ENCODE results near the gene RGS6. TPM values are rescaled to one million over a fixed set of nuclear protein-coding genes. Genes with fewer than 3 reads are reported as not detected.

The RGS6 gene
- total and polyA plus RNA-seq, 8 donors: 0.06 to 0.47 (median 0.20) TPM; not detected in 1

DNA sequence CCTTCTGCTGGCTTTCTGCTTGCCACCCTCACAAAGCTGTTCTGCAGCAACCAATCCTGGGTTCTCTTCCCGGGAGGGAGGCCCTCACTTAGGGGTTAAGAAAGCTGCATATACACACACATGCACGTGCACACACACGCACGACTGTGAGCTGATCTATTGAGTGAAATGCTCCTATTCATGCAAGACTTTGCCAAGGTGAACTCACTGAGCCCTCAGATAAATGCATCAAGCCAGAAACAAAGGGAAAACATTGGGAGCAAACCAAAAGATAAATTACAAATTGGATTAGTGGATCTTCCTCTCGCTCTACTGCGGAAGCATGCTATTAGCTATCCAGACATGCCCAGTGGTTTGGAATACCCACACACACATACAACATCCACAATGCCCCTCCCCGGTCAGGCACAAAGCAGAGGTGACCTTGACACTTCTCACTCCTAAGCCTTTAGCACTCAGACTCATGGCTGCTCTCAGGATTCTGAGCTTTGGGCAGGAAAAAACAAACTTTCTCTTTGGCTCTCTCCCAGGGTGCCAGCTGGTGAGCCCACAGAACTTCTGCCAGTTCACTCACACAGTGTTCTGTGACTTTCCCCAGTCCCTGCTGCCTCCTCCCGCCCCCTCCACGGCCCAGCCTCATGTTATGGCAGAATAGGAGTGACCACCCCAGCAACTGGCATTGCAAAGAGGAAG lies 641.6 kb downstream of the RGS6 start:
- H3K36me3 ChIP-seq: no peaks in the 10 kb centered on the region
- H3K27me3 ChIP-seq: no peaks in the 10 kb centered on the region
- WGBS, 2 donors: 26 to 35% methylated on average over 9 of the region's 9 CpGs
- peak in 4 of 6 donors; percentile 58 to 80 (median 69) for DNase-seq
- peak overlapping the region in 3 of 4 donors; percentile 8 to 29 (median 25) for H3K27ac ChIP-seq
- FAIRE-seq: no peak
- intact Hi-C loops (cut with DNase I): no loop called here
- TF ChIP-seq CTCF (IDR thresholded peaks at IDR 0.05): no peak
- ATAC-seq: peak; percentile 84 to 93 (median 90)
- peaks cover 5 to 17% (median 10%) of the 10 kb centered on the region in 3 donors for H3K4me1 ChIP-seq
- H3K4me3 ChIP-seq: no peak overlapping the region
- no peaks in the 10 kb centered on the region for H3K9me3 ChIP-seq

DNA sequence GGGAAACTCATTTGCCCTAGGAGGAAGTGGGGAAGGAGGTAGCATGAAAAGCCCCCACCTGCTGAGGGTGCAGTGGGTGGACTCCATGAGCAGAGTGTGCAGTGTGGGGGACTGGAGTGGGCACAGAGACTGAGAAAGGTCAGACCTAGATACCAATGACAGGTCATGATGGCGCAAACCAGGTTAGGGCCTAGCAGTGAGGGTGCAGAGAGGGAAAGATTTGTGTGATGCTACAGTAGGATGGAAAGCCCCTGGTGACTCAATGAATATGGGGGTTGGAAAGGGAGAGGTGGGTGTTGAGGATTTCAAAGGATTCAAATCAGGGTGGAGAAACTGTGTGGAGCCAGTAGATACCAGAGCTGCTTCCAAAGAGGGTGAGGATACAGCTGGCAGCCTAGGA lies 642.5 kb downstream of the RGS6 start:
- no peak for TF ChIP-seq CTCF (IDR thresholded peaks at IDR 0.05)
- Histone ChIP-seq H3K4me1 (peaks cover 5 to 17% (median 10%) of the 10 kb centered on the region in 3 donors), H3K27me3 (no peaks in the 10 kb centered on the region), H3K9me3 (no peaks in the 10 kb centered on the region), H3K27ac (no peak overlapping the region), H3K36me3 (no peaks in the 10 kb centered on the region), H3K4me3 (no peak overlapping the region)
- no peak for ATAC-seq
- WGBS, 2 donors: 96 to 100% methylated on average over 1 of the region's 1 CpG
- DNase-seq: no peak
- intact Hi-C loops (cut with DNase I): no loop called here
- FAIRE-seq: no peak

GRCh38 chr14:72576258-72576657 lies 644.0 kb downstream of the RGS6 start:
- Histone ChIP-seq H3K27ac (no peak overlapping the region), H3K4me3 (no peak overlapping the region), H3K9me3 (no peaks in the 10 kb centered on the region), H3K4me1 (peaks cover 5 to 17% (median 10%) of the 10 kb centered on the region in 3 donors), H3K36me3 (no peaks in the 10 kb centered on the region), H3K27me3 (no peaks in the 10 kb centered on the region)
- 67 to 85% methylated on average over 1 of the region's 1 CpG for WGBS, 2 donors
- TF ChIP-seq CTCF (IDR thresholded peaks at IDR 0.05): no peak
- intact Hi-C loops (cut with DNase I): no loop called here
- FAIRE-seq (no peak), DNase-seq (no peak), ATAC-seq (no peak)

DNA sequence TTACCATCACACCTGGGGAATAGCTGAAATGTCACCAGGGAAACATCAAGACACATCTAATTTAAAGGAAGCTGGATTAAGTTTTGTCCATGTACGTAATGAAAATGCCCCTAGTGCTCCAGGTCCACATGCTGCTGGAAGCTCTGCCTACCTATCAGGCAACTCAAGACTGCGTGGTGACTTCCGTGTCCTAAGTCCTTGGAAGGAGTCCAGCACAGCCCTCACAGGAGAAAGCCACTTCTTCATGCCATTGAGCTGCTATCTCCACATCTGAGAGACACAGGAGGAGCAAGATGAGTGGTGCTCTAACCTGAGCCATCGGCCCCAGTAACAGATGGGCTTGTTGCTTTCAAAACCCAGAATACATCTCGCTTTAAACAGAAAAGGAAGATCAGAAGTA lies 645.3 kb downstream of the RGS6 start:
- FAIRE-seq: no peak
- Histone ChIP-seq H3K36me3 (no peaks in the 10 kb centered on the region), H3K4me3 (no peak overlapping the region), H3K9me3 (no peaks in the 10 kb centered on the region), H3K4me1 (peaks cover 5 to 17% (median 10%) of the 10 kb centered on the region in 3 donors), H3K27me3 (no peaks in the 10 kb centered on the region), H3K27ac (no peak overlapping the region)
- no peak for ATAC-seq
- intact Hi-C loops (cut with DNase I): no loop called here
- no peak for TF ChIP-seq CTCF (IDR thresholded peaks at IDR 0.05)
- 62 to 71% methylated on average over 5 of the region's 5 CpGs for whole genome bisulfite sequencing, 2 donors
- DNase-seq: no peak

GRCh38 chr14:72578514-72578913 lies 646.3 kb downstream of the RGS6 start:
- 87 to 91% methylated on average over 5 of the region's 5 CpGs for WGBS, 2 donors
- ATAC-seq (no peak), DNase-seq (no peak), FAIRE-seq (no peak)
- Histone ChIP-seq H3K27me3 (no peaks in the 10 kb centered on the region), H3K27ac (no peak overlapping the region), H3K4me1 (peaks cover 5 to 12% (median 12%) of the 10 kb centered on the region in 3 donors), H3K9me3 (no peaks in the 10 kb centered on the region), H3K4me3 (no peak overlapping the region), H3K36me3 (no peaks in the 10 kb centered on the region)
- intact Hi-C loops (cut with DNase I): no loop called here
- TF ChIP-seq CTCF (IDR thresholded peaks at IDR 0.05): no peak

Data from pancreas (tissue), 10 donors.